HCT116 (cell line): Measurements from ENCODE around the gene CPTP. TPM values are rescaled to one million over a fixed set of nuclear protein-coding genes. Genes with fewer than 3 reads are reported as not detected.

Experiments used
- microRNA-seq: library from miRNA; unstranded; fragments of <30 nt; microRNA quantifications from one replicate; pipeline ENCODE4, GENCODE V29; 2016; ENCODE audit warnings: borderline number of aligned reads
- total RNA-seq: library from RNA; stranded (reverse); gene quantifications from one replicate; pipeline ENCODE4 v1.2.1, GENCODE V29; 2021; ENCODE audit not compliant: unreplicated experiment

Gene CPTP
- total RNA-seq, 1 experiment from 2014 or later: 16.3 TPM

Small RNA genes within 50 kb of the gene (microRNA-seq; reads per million reads assigned to microRNA genes)
- gene MIR6726 (not detected), gene MIR6727 (not detected), gene MIR6808 (not detected)

Other genes with a start within 250 kb of the CPTP start
- gene C1orf159, start 208.7 kb upstream of the CPTP start, total RNA-seq: 22.7 TPM
- gene TTLL10, start 150.9 kb upstream of the CPTP start, total RNA-seq: 0.10 TPM
- gene TNFRSF18, start 118.2 kb upstream of the CPTP start, total RNA-seq: 56.2 TPM
- gene TNFRSF4, start 110.6 kb upstream of the CPTP start, total RNA-seq: 0.37 TPM
- gene SDF4, start 92.8 kb upstream of the CPTP start, total RNA-seq: 133 TPM
- 16.3 TPM for gene B3GALT6, start 92.6 kb upstream of the CPTP start, total RNA-seq
- gene C1QTNF12, start 78.1 kb upstream of the CPTP start, total RNA-seq: 6.9 TPM
- 67.7 TPM for gene UBE2J2, start 50.9 kb upstream of the CPTP start, total RNA-seq
- gene SCNN1D, start 44.4 kb upstream of the CPTP start, total RNA-seq: 3.7 TPM
- 38.8 TPM for gene ACAP3, start 16.9 kb upstream of the CPTP start, total RNA-seq
- gene PUSL1, start 16.2 kb upstream of the CPTP start, total RNA-seq: 47.2 TPM
- 161 TPM for gene INTS11, start 142 bp upstream of the CPTP start, total RNA-seq
- gene TAS1R3, start 6.5 kb downstream of the CPTP start, total RNA-seq: 0.07 TPM
- 160 TPM for gene DVL1, start 24.6 kb downstream of the CPTP start, total RNA-seq
- 0.74 TPM for gene MXRA8, start 33.8 kb downstream of the CPTP start, total RNA-seq
- 200 TPM for gene AURKAIP1, start 50.4 kb downstream of the CPTP start, total RNA-seq
- gene CCNL2, start 74.5 kb downstream of the CPTP start, total RNA-seq: 173 TPM
- 131 TPM for gene MRPL20, start 82.5 kb downstream of the CPTP start, total RNA-seq
- not detected for gene ANKRD65, start 96.5 kb downstream of the CPTP start, total RNA-seq
- 50.6 TPM for gene VWA1, start 110.9 kb downstream of the CPTP start, total RNA-seq
- 0.61 TPM for gene ATAD3C, start 124.9 kb downstream of the CPTP start, total RNA-seq
- gene ATAD3B, start 147.0 kb downstream of the CPTP start, total RNA-seq: 62.9 TPM
- gene ATAD3A, start 187.4 kb downstream of the CPTP start, total RNA-seq: 92.3 TPM
- 2.3 TPM for gene TMEM240, start 215.8 kb downstream of the CPTP start, total RNA-seq